NB4 (cell line): Measurements from ENCODE around the gene BROX.
"Not testable (repeated sequence)": the region's sequence is repeated elsewhere in the genome, so short reads cannot be mapped to it uniquely, and the experiment has no call there.

Experiments used
- DNase-seq: peaks from one replicate; pipeline ENCODE4 v3.0.0; 2010; ENCODE audit warnings: low read depth
- H3K4me3 ChIP-seq: one replicate; pipeline ENCODE4 v1.5.1; 2011; ENCODE audit warnings: mild to moderate bottlenecking, low read depth, low read length, moderate library complexity
- MAX ChIP-seq: IDR thresholded peaks from 2 replicates; pipeline ENCODE4 v1.6.1; 2011; ENCODE audit warnings: low read depth, low read length
- MYC ChIP-seq: IDR thresholded peaks from 2 replicates; pipeline ENCODE4 v1.6.1; 2011; ENCODE audit warnings: low read depth, low read length
- POLR2A ChIP-seq: IDR thresholded peaks from 2 replicates; pipeline ENCODE4 v1.6.1; 2011; ENCODE audit warnings: mild to moderate bottlenecking; ENCODE audit not compliant: insufficient read length; ENCODE audit errors: extremely low read depth
- TF ChIP-seq, protein P1 (sequence below): IDR thresholded peaks from one replicate; pipeline ENCODE4 v1.5.1; 2012; ENCODE audit warnings: low read depth, low read length

Gene BROX

DNA sequence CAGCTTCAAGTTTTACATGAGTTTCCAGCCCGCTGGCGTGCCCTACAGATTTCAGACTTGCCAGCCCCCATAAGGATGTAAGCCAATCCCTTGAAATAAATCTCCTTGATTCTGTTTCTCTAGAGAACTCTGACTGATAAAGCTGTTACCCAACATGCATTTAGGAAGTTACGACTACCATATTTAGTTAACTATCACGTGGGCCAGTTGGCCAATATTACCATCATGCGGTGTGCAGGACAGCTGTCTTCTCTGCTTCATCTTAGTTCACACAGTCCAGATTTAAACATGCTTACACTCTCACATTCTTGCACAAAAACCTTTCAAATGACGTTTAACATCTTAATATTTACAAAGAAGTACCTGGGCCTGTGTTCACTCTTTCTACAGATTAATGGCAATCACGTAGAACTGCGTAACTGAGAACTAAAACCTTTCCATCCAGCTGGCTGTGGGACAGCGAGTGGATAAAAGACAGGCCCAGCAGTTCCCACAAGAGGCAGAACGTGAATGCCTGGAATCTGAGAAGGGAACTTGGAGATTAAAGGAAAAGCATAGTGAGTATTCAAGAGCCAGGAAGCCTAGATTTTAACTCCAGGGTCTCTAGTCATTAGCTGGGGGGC lies 45.4 kb downstream of the BROX start:
- no peak for DNase-seq
- TF ChIP-seq POLR2A (no peak), MYC (no peak), MAX (no peak)
- TF ChIP-seq, protein P1, sequence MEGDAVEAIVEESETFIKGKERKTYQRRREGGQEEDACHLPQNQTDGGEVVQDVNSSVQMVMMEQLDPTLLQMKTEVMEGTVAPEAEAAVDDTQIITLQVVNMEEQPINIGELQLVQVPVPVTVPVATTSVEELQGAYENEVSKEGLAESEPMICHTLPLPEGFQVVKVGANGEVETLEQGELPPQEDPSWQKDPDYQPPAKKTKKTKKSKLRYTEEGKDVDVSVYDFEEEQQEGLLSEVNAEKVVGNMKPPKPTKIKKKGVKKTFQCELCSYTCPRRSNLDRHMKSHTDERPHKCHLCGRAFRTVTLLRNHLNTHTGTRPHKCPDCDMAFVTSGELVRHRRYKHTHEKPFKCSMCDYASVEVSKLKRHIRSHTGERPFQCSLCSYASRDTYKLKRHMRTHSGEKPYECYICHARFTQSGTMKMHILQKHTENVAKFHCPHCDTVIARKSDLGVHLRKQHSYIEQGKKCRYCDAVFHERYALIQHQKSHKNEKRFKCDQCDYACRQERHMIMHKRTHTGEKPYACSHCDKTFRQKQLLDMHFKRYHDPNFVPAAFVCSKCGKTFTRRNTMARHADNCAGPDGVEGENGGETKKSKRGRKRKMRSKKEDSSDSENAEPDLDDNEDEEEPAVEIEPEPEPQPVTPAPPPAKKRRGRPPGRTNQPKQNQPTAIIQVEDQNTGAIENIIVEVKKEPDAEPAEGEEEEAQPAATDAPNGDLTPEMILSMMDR: no peak
- no peak overlapping the region for H3K4me3 ChIP-seq

DNA sequence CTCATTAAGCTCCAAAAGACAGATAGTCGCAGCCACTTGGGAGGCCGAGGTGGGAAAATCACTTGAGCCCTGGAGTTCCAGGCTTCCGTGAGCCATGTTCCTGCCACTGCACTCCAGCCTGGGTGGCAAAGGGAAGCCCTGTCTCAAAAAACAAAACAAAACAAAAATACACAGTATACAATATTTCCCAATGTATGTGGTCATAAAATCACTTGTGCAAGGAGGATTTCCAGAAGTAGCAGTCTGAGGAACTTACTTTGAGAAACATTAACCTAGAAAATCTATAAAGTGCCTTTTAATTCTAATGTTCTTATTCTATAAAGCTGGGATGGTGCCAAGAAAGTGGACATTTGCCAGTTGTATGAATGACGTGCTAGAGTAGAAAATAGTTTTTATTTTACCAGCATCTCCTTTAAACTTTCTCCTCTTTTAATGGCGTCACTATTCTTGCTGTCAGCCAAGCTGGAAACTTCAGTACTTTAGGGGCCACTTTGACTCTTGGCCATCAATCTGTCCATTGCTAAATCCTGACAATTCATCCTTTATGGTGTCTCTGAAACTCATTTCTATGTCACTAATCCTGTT lies 47.2 kb downstream of the BROX start:
- no peak overlapping the region for H3K4me3 ChIP-seq
- no peak for DNase-seq
- TF ChIP-seq MAX: no peak
- no peak for TF ChIP-seq MYC
- TF ChIP-seq, protein P1: no peak
- no peak for TF ChIP-seq POLR2A

DNA sequence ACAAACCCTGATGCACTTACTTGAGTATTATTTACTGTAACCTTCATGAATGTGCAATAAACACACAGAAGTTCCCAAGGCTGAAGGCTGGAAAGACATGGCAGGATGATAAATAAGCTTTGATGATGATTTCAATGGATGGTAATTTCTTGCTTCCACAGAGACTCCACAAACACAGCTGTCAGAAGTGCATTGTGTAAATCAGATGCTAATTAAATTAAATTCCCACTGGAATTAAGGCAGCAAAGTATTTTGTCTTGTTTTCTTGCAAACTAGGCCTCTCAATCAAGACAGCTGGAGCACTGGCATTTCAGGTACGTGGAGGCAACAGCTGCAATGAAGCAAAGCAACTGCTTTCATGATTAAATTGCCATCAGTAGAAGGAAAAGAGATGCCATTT lies 48.7 kb downstream of the BROX start:
- no peak for DNase-seq
- no peak for TF ChIP-seq MYC
- TF ChIP-seq, protein P1: no peak
- TF ChIP-seq POLR2A: no peak
- no peak for TF ChIP-seq MAX
- no peak overlapping the region for H3K4me3 ChIP-seq

- not testable (repeated sequence) for DNase-seq, H3K4me3 ChIP-seq
Observed at GRCh38 chr1:222762178-222762577, 49.8 kb downstream of the BROX start.

DNA sequence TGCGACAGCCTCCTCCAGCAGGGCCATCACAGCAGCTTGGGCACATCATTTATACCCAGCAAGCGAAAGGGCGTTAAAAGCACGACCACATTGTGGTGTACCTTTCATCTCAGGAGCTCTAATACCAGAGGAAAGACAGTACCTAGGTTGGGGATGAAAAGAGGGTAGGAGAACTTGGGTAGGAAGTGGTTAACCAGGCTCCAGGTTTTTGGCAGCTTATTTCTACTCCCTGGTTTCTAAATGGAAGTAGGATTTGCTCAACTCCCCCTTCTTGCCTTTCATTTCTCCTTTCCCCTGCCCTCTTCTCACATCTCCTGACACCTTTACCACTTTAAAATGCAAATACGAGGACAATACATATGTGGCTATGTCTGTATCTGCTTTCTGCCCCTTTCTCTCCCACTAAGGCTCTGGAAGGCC lies 54.8 kb downstream of the BROX start:
- DNase-seq: no peak
- no peak overlapping the region for H3K4me3 ChIP-seq
- TF ChIP-seq POLR2A (no peak), MYC (no peak), MAX (no peak)
- TF ChIP-seq, protein P1: no peak

DNA sequence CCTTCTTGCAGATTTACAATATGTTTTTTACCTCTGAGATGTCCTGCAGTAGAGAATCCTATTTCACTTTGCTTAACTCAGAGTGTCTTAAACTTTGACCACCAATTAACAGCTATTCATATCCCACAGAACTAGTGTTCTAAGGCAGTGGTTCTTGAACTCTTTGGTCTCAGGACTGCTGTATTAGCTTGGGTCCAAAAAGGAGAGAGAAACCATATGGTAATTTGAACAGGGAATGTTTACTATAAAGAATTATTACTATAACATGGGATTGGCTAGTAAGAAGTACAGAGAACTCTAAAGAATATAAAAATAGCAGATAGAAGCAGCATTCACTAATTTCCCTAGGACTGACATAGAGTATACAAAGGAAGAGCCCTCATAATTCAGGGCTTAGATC lies 56.2 kb downstream of the BROX start:
- TF ChIP-seq MYC (no peak), POLR2A (no peak), MAX (no peak)
- TF ChIP-seq, protein P1: no peak
- no peak for DNase-seq
- H3K4me3 ChIP-seq: no peak overlapping the region
